Activated T-helper 2 cell treated with anti-CD3 and anti-CD28 coated beads, Interferon-gamma antibody, Interleukin-2, Interleukin-4, amounts not matched to agents 10 μg/mL and 5 μg/mL and 100 μg/mL, durations not matched to agents 14 hours and 24 hours and 36 hours (primary cell): Measurements from ENCODE around the gene CCL16. TPM values are rescaled to one million over a fixed set of nuclear protein-coding genes. Genes with fewer than 3 reads are reported as not detected.
"Not testable (repeated sequence)": the region's sequence is repeated elsewhere in the genome, so short reads cannot be mapped to it uniquely, and the experiment has no call there.

Source experiments
- DNase-seq: peaks from one replicate; pipeline ENCODE4 v3.0.0; 2021; ENCODE audit warnings: low spot score
- H3K27ac Mint-ChIP-seq: one replicate; pipeline ENCODE4 v1.8.0; 2021; ENCODE audit warnings: mixed read lengths
- H3K27me3 Mint-ChIP-seq: one replicate; pipeline ENCODE4 v1.8.0; 2021; ENCODE audit warnings: low read depth, mixed read lengths
- H3K36me3 Mint-ChIP-seq: one replicate; pipeline ENCODE4 v1.8.0; 2021; ENCODE audit warnings: low read depth, mixed read lengths
- H3K4me1 Mint-ChIP-seq: one replicate; pipeline ENCODE4 v1.8.0; 2021; ENCODE audit warnings: low read depth, mixed read lengths
- H3K4me3 Mint-ChIP-seq: one replicate; pipeline ENCODE4 v1.8.0; 2021; ENCODE audit warnings: low read depth, mild to moderate bottlenecking, moderate library complexity, mixed read lengths
- H3K9me3 Mint-ChIP-seq: one replicate; pipeline ENCODE4 v1.8.0; 2021; ENCODE audit warnings: mixed read lengths
- intact Hi-C: fragments of 100-400 bp; cut with micrococcal nuclease; formaldehyde crosslinking; loops from one replicate; pipeline ENCODE4 v1.15.1; 2023
- total RNA-seq: library from RNA; stranded (reverse); gene quantifications from 2 replicates; pipeline ENCODE4 v1.2.3, GENCODE V29; 2022

The CCL16 gene, protein sequence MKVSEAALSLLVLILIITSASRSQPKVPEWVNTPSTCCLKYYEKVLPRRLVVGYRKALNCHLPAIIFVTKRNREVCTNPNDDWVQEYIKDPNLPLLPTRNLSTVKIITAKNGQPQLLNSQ
- total RNA-seq = not detected in 2 replicates

DNA sequence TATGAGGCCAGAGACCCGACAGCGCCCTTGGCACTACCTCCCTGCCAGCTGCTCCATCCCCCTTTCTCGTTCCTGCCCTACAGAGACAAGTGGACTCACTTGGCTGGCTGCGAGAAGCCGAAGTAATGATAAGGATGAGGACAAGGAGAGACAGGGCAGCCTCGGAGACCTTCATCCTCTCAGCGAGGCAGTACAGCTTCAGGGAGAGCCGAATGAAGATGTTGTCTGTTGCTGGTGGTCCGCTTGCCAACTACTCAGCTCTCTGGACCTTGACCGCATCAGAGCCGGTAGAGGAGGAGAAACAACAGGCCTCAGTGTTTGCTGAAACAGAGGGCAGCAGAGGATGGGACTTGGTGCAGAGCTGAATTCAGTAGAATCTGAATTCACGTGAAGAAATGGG lies at the start of gene CCL16:
Gene CCL16 (minus strand): TSS at position 252 of the 400 bp plus-strand sequence. CDS start 77 bp downstream, at position 175.
- no peaks in the 10 kb centered on the region for H3K9me3 Mint-ChIP-seq
- no peaks in the 10 kb centered on the region for H3K4me1 Mint-ChIP-seq
- DNase-seq = no peak
- no peaks in the 10 kb centered on the region for H3K27me3 Mint-ChIP-seq
- H3K27ac Mint-ChIP-seq = no peak within 1 kb of the TSS
- H3K36me3 Mint-ChIP-seq = no peaks in the 10 kb centered on the region
- no peak within 1 kb of the TSS for H3K4me3 Mint-ChIP-seq
- intact Hi-C loops = no loop called here

DNA sequence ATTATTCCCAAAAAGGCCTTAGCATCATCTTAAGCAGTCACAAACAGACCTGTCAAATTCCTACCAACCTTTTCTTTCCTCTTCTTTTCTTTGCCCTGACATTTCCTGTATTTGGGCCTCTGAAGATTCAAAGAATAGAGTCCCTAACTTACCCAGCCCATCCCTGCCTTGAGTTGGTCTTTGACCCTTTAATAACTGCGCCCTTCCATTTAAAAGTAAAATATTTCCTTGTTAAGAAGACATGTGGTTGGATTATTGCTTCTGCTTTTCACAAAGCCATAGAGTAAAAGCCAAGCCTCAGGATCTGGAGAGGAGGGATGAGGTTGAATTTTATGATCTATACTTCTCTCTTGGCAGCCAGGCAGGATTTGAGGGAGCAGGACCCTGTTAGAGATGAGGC lies 49.7 kb upstream of the CCL16 start:
- Mint-ChIP-seq H3K36me3 (no peaks in the 10 kb centered on the region), H3K27ac (no peak overlapping the region), H3K4me1 (no peaks in the 10 kb centered on the region), H3K4me3 (no peak overlapping the region), H3K27me3 (peaks cover 49% of the 10 kb centered on the region), H3K9me3 (no peaks in the 10 kb centered on the region)
- no peak for DNase-seq
- intact Hi-C loops = no loop called here

DNA sequence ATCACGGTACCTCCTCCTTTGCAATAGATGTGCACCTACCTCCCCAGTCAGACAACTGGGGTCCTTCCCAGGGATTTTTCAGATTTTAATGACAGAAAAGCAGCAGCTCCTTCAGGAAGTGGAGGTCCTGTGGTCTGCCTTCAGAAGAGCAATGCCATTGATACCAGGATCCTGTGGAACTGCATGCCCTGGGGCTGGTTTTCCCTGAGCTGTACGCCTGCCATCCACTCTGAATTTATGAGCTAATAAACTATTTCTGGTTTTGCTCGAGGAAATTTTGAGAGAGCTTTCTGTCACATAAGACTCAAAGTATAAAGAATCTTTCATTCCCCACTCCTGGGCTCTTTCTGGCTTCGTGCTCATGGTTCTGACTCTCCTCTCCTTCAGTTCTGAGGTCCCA lies 46.5 kb upstream of the CCL16 start:
- no peaks in the 10 kb centered on the region for H3K9me3 Mint-ChIP-seq
- H3K36me3 Mint-ChIP-seq = no peaks in the 10 kb centered on the region
- H3K4me3 Mint-ChIP-seq = no peak overlapping the region
- no peaks in the 10 kb centered on the region for H3K4me1 Mint-ChIP-seq
- peaks cover 33% of the 10 kb centered on the region for H3K27me3 Mint-ChIP-seq
- no peak overlapping the region for H3K27ac Mint-ChIP-seq
- no peak for DNase-seq
- intact Hi-C loops = no loop called here

DNA sequence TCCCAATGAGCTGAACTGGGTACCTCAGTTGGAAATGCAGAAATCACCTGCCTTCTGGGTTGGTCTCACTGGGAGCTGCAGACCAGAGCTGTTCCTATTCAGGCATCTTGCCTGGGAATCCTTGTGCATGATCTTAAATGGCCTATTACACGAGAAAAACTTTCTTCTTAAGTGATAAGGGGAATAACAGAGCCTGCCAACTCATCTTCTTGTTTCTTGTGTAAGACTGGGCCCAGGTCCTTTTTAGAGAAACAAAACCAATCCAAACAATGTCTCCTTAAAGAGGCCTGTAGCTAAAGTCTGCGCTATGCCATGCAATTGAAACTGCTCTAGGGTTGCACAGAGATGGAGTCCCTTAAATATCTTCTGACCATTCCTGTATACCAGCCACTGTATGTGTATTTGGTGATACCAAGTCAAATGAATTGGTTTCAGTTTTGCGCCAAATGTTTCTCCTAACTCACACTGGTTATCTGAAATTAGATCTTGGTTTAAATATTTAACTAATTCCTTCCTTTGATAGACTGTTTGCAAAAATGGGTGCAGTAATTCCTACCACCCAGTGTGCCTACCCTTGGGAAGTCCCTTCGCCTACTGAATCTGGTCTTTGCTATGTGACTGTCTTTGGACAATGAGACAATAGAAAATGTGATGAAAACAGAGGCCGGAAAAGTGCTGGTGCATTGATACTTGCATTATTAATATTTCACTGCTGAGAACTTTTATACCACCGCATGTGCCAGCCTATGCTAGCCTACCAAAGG lies 43.0 kb upstream of the CCL16 start:
- intact Hi-C loops = no loop called here
- no peak overlapping the region for H3K4me3 Mint-ChIP-seq
- no peaks in the 10 kb centered on the region for H3K9me3 Mint-ChIP-seq

DNA sequence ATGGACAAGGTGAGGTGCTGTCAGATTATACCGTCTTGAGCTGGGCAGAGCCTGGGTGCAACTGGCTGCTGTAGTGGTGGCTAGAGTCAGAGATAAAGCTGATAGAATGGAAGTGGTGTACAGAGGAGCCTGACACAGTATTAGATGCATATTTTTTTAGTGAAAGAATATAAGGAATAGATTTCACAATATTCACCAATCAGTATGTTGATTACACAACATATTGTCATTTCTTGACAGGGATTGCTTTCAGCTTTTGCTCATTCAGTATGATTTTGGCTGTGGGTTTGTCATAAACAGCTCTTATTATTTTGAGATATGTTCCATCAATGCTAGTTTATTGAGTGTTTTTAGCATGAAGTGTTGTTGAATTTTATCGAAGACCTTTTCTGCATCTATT lies 38.1 kb upstream of the CCL16 start:
- H3K27ac Mint-ChIP-seq = no peak overlapping the region
- intact Hi-C loops = no loop called here
- H3K36me3 Mint-ChIP-seq = no peaks in the 10 kb centered on the region
- peaks cover 33% of the 10 kb centered on the region for H3K27me3 Mint-ChIP-seq
- no peaks in the 10 kb centered on the region for H3K4me1 Mint-ChIP-seq
- H3K9me3 Mint-ChIP-seq = no peaks in the 10 kb centered on the region
- no peak for DNase-seq
- H3K4me3 Mint-ChIP-seq = no peak overlapping the region

More for the DNA sequence above, 43.0 kb upstream of the CCL16 start:
- H3K27ac Mint-ChIP-seq = no peak overlapping the region
- DNase-seq = no peak
- no peaks in the 10 kb centered on the region for H3K4me1 Mint-ChIP-seq
- peaks cover 32% of the 10 kb centered on the region for H3K27me3 Mint-ChIP-seq
- no peaks in the 10 kb centered on the region for H3K36me3 Mint-ChIP-seq

DNA sequence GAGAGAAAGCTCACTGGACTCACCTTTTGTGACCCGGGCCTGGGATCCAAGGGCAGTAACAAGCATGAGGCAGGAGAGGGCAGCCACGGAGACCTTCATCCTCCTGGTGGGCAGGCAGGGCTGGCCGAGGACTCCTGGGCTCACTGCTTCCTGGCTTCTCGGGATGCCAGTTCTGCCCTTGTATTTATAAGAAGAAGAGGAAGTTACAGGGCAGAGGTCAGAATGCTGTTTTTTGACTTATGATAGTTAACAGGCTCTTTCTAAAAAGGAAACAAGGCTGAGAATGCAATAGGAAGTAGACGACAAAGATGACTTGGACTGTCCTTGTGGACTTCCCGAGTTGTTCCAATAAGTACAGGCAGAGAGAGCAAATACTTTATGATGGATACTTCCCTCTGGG lies 36.5 kb upstream of the CCL16 start, which contains the start of gene CCL23:
Gene CCL23 (minus strand): TSS at position 174 of the 400 bp plus-strand sequence. CDS start 75 bp downstream, at position 99.
- Mint-ChIP-seq H3K27me3 (peaks cover 38% of the 10 kb centered on the region), H3K36me3 (no peaks in the 10 kb centered on the region), H3K4me3 (no peak within 1 kb of the TSS), H3K27ac (no peak within 1 kb of the TSS), H3K9me3 (no peaks in the 10 kb centered on the region), H3K4me1 (no peaks in the 10 kb centered on the region)
- intact Hi-C loops = no loop called here
- DNase-seq = no peak

DNA sequence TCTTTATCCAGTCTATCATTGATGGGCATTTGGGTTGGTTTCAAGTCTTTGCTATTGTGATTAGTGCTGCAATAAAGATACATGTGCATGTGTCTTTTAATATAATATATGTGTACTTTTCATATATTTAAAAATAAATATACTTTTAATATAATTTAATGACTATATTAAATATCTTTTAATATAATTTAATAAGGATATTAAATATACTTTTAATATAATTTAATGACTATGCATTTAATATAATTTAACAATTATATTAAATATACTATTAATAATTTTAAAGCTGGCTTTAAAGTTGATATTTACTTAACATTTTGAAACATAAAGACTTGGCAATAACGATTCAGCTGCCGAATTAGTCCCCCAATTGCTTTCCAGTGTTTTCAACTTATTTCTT lies 35.3 kb upstream of the CCL16 start:
- no peaks in the 10 kb centered on the region for H3K36me3 Mint-ChIP-seq
- DNase-seq = no peak
- H3K4me1 Mint-ChIP-seq = no peaks in the 10 kb centered on the region
- H3K27ac Mint-ChIP-seq = no peak overlapping the region
- H3K9me3 Mint-ChIP-seq = no peaks in the 10 kb centered on the region
- intact Hi-C loops = no loop called here
- H3K4me3 Mint-ChIP-seq = no peak overlapping the region
- peaks cover 31% of the 10 kb centered on the region for H3K27me3 Mint-ChIP-seq

DNA sequence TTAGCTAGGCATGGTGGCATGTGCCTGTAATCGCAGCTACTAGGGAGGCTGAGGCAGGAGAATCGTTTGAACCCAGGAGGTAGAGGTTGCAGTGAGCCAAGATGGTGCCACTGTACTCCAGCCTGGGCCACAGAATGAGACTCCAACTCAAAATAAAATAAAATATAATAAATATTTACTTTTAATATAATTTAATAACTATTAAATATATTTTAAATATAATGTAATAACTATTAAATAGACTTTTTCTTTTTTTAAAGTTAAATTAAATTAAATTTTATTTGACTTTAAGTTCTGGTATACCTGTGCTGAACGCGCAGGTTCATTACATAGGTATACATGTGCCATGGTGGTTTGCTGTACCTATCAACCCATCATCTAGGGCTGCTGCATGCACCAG lies 34.6 kb upstream of the CCL16 start:
- H3K4me1 Mint-ChIP-seq, H3K4me3 Mint-ChIP-seq, DNase-seq, H3K27ac Mint-ChIP-seq, H3K9me3 Mint-ChIP-seq, H3K36me3 Mint-ChIP-seq, intact Hi-C loops: not testable (repeated sequence)
- peaks cover 28% of the 10 kb centered on the region for H3K27me3 Mint-ChIP-seq

DNA sequence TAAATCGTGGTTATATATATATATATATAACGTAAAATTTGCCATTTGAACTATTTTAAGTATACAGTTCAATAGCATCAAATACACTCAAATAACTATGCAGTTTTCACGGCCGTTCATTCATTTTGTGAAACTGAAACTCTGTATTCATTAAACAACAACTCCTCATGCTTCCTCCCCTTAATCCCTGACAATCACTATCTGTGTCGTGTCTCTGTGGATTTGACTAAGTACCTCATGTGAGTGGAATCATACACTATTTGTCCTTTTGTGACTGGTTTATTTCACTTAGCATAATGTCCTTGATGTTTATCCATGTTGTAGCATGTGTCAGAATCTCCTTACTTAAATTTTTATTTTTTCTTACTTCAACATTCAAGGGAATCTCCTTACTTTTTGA lies 33.6 kb upstream of the CCL16 start:
- no peak for DNase-seq
- Mint-ChIP-seq H3K27ac (no peak overlapping the region), H3K4me1 (no peaks in the 10 kb centered on the region), H3K4me3 (no peak overlapping the region), H3K36me3 (no peaks in the 10 kb centered on the region), H3K9me3 (no peaks in the 10 kb centered on the region), H3K27me3 (peaks cover 23% of the 10 kb centered on the region)
- intact Hi-C loops = no loop called here

DNA sequence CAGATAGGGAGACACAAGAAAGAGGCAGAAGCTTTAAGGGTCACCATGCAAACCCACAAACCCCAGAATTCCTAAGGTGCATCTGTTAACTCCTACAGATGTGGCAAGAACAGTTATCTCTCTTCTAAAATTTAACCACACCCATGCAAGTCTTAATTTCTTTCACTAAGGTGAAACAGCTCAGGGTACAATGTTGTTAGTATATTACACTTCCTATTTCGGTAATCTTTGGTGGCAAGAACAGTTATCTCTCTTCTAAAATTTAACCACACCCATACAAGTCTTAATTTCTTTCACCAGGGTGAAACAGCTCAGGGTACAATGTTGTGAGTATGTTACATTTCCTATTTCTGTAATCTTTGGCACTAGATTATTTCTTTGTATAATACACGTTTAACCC lies 29.9 kb upstream of the CCL16 start:
- Mint-ChIP-seq H3K4me3 (no peak overlapping the region), H3K9me3 (no peaks in the 10 kb centered on the region), H3K4me1 (no peaks in the 10 kb centered on the region), H3K27me3 (peaks cover 11% of the 10 kb centered on the region), H3K27ac (no peak overlapping the region), H3K36me3 (no peaks in the 10 kb centered on the region)
- DNase-seq = no peak
- intact Hi-C loops = no loop called here

DNA sequence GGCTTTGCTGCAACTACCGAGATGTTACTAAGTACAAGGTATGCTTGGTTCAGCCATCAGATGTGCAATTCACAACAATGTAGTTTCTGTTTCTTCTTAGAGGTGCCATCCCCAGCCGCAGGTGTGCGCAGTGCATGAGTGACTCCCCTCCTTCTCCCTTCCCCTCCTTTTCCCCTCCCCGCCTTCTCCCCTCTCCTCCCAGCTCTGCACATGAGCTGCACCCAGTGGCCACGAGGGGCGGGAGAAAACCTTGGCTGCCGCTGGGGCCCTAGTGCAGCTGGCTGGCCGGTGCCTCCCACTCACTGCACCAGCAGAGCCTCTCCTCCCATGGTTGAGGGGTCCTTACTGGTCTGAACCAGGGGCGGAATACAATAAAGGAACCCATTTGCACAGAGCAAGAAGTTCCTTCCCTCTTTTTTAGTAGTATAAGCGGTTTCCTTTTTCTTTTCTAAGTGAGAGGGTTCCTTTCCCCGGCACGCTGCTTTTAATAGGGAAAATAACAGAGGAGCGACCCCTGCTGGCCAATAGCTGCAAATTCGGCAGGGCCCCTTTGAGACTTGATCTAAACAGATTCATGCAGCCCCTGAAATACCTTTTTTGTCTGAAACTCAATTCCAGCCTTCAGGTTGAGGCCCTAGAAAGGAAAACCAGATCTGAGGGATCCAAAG lies 27.8 kb upstream of the CCL16 start:
- H3K27ac Mint-ChIP-seq = no peak overlapping the region
- no peak for DNase-seq
- peaks cover 3% of the 10 kb centered on the region for H3K4me1 Mint-ChIP-seq
- intact Hi-C loops = no loop called here
- H3K4me3 Mint-ChIP-seq = no peak overlapping the region
- peaks cover 14% of the 10 kb centered on the region for H3K27me3 Mint-ChIP-seq
- no peaks in the 10 kb centered on the region for H3K9me3 Mint-ChIP-seq
- H3K36me3 Mint-ChIP-seq = no peaks in the 10 kb centered on the region

DNA sequence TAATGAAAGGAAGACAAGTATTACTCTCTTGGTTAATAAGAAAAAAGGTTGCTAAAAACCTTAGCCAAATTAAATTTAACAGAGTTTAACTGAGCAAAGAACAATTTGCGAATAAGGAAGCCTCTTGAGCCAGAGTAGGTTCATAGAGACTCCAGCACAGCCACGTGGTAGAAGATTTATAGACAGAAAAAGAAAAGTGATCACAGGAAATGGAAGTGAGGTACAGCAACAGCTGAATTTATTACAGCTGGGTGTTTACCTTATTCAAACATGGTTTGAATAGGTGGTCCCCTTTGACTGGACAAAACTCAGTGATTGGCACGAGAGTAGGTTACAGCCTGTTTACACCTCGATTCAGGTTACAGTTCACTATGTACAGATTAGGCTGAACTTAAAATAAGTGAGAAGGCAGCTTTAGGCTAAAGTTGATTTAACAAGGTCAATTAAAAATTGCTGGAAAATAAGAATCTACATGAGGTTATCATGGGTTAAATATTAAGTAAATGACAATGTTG lies 23.4 kb upstream of the CCL16 start:
- Mint-ChIP-seq H3K36me3 (no peaks in the 10 kb centered on the region), H3K27ac (no peak overlapping the region), H3K4me3 (no peak overlapping the region), H3K27me3 (peaks cover 8% of the 10 kb centered on the region), H3K4me1 (peaks cover 3% of the 10 kb centered on the region), H3K9me3 (no peaks in the 10 kb centered on the region)
- no peak for DNase-seq
- intact Hi-C loops = no loop called here

DNA sequence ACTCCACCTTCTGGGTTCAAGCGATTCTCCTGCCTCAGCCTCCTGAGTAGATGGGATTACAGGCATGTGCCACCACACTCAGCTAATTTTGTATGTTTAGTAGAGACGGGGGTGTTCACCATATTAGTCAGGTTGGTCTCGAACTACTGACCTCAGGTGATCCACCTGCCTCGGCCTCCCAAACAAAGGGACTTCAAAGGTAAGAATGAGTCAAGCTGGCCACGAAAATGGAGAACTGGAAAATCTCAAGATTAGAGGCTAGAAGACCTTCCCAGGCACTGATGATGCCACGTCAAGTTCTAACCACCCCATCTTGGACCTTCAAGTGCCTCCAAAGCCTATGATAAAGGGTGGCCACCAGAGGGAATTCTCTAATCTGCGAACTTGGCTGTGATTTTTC lies 21.3 kb upstream of the CCL16 start:
- Mint-ChIP-seq H3K27me3 (peaks cover 8% of the 10 kb centered on the region), H3K36me3 (no peaks in the 10 kb centered on the region), H3K9me3 (no peaks in the 10 kb centered on the region), H3K27ac (no peak overlapping the region), H3K4me1 (peaks cover 3% of the 10 kb centered on the region), H3K4me3 (no peak overlapping the region)
- intact Hi-C loops = no loop called here
- DNase-seq = no peak
